ENCODE data around the gene ELFN1.

GRCh38 chr7:1754345-1754908 lies 84.3 kb downstream of the ELFN1 start:
- TF ChIP-seq CTCF (IDR thresholded peaks at IDR 0.05): no peak
- TF ChIP-seq POLR2A (IDR thresholded peaks at IDR 0.05): no peak
